GM19023 (cell line): Measurements from ENCODE around the gene CYREN.
"Not testable (repeated sequence)": the region's sequence is repeated elsewhere in the genome, so short reads cannot be mapped to it uniquely, and the experiment has no call there.

Experiments used
- ATAC-seq: cut with Tn5 transposase; IDR thresholded peaks from one replicate; pipeline ENCODE4 v1.9.1; 2021; ENCODE audit warnings: mild to moderate bottlenecking, moderate library complexity; ENCODE audit not compliant: unreplicated experiment

Gene CYREN

GRCh38 chr7:135160858-135161653 lies 9.5 kb downstream of the CYREN start:
- no peak for ATAC-seq

GRCh38 chr7:135160098-135160857 lies 10.2 kb downstream of the CYREN start:
- no peak for ATAC-seq

- ATAC-seq = no peak
Measured at GRCh38 chr7:135159359-135160085, 11.0 kb downstream of the CYREN start.

- no peak for ATAC-seq
Measured at GRCh38 chr7:135158874-135159273, 11.6 kb downstream of the CYREN start.

- ATAC-seq = no peak
Measured at GRCh38 chr7:135158141-135158655, 12.3 kb downstream of the CYREN start.

- no peak for ATAC-seq
Measured at GRCh38 chr7:135156290-135156689, 14.2 kb downstream of the CYREN start.

- no peak for ATAC-seq
Measured at GRCh38 chr7:135154734-135155133, 15.8 kb downstream of the CYREN start.

GRCh38 chr7:135152442-135152841 lies 18.1 kb downstream of the CYREN start:
- ATAC-seq = no peak

GRCh38 chr7:135151533-135151932 lies 19.0 kb downstream of the CYREN start:
- no peak for ATAC-seq

- no peak for ATAC-seq
Measured at GRCh38 chr7:135151132-135151531, 19.4 kb downstream of the CYREN start.

- no peak for ATAC-seq
Measured at GRCh38 chr7:135150072-135150782, 20.3 kb downstream of the CYREN start.

- peak; percentile 71 for ATAC-seq
Measured at GRCh38 chr7:135147899-135148721, 22.4 kb downstream of the CYREN start, which contains the start of gene TMEM140. Gene TMEM140 (plus strand): TSS chr7:135148072. CDS start chr7:135164442, 16,370 bp downstream.

- ATAC-seq = no peak
Measured at GRCh38 chr7:135147341-135147898, 23.1 kb downstream of the CYREN start.

GRCh38 chr7:135143885-135144668 lies 26.4 kb downstream of the CYREN start:
- no peak for ATAC-seq

- ATAC-seq = no peak
Measured at GRCh38 chr7:135129579-135129978, 40.9 kb downstream of the CYREN start.

GRCh38 chr7:135128931-135129330 lies 41.6 kb downstream of the CYREN start:
- no peak for ATAC-seq

- ATAC-seq = not testable (repeated sequence)
Measured at GRCh38 chr7:135124631-135125030, 45.9 kb downstream of the CYREN start.

- no peak for ATAC-seq
Measured at GRCh38 chr7:135121868-135122267, 48.6 kb downstream of the CYREN start.

- no peak for ATAC-seq
Measured at GRCh38 chr7:135117096-135117495, 53.4 kb downstream of the CYREN start.
